K562 (cell line): Measurements from ENCODE around the gene TRIM33. TPM values are rescaled to one million over a fixed set of nuclear protein-coding genes. Genes with fewer than 3 reads are reported as not detected.

Experiments used
- ATAC-seq: fragments of 200-7000 bp; cut with Tn5 transposase; 3 replicates; pipeline ENCODE4 v1.9.1; 2020; ENCODE audit warnings: moderate library complexity
- BruUV-seq: library from RNA; stranded (reverse); fragments of 400-500 nt; replicated peaks from 2 replicates; lab custom pipeline; 2021; lab: Mats Ljungman, UMichigan
- CTCF ChIA-PET: fragments of 300-600 bp; formaldehyde crosslinking; extraction: SDS; loops from one replicate; lab custom pipeline; 2021; ENCODE audit warnings: low intra/inter-chr PET ratio; lab: Yijun Ruan, JAX
- POLR2A ChIA-PET: fragments of 300-600, 350-650 bp; sonication (Branson Sonifier 250); formaldehyde crosslinking; extraction: SDS; loops from one replicate; lab custom pipeline; 2021; ENCODE audit warnings: antibody characterized with exemption, inconsistent platforms; lab: Yijun Ruan, JAX
- DNase-seq, 4 experiments: peaks; one replicate each; pipeline versions ENCODE4 v3.0.0 to v3.0.0-alpha.2; 2011 to 2018; ENCODE audit warnings: low spot score in 3 of 4, mixed read lengths in 3 of 4; ENCODE audit errors: extremely low read depth in 1 of 4
- FAIRE-seq: peaks from 2 replicates; lab custom pipeline; 2011; peaks lifted over from hg19 to GRCh38; lab: Jason Lieb, UNC
- H2AFZ ChIP-seq: 2 replicates; pipeline ENCODE4 v1.6.0; 2011; ENCODE audit warnings: low read depth, low read length, control low read depth, inconsistent platforms
- H3K27ac ChIP-seq: fragments of 200-600 bp; 3 replicates; pipeline ENCODE4 v1.8.0; 2011; ENCODE audit warnings: low read depth, mild to moderate bottlenecking, control low read depth, inconsistent platforms, low read length, moderate library complexity, mixed read lengths; ENCODE audit errors: extremely low read depth
- H3K27me3 ChIP-seq, 2 experiments: fragments of 300-600 bp in 1 of 2; 2 replicates in 1 of 2; 3 replicates in 1 of 2; pipeline versions ENCODE4 v1.6.0 to v1.8.0; 2011; ENCODE audit warnings: inconsistent platforms in 2 of 2, low read length in 2 of 2, mild to moderate bottlenecking in 1 of 2, mixed read lengths in 1 of 2, moderate library complexity in 1 of 2; ENCODE audit not compliant: control insufficient read depth in 2 of 2, insufficient read depth in 2 of 2
- H3K36me3 ChIP-seq: fragments of 300-600 bp; 3 replicates; pipeline ENCODE4 v1.8.0; 2011; ENCODE audit warnings: mild to moderate bottlenecking, low read length, inconsistent platforms; ENCODE audit not compliant: control insufficient read depth, insufficient read depth
- H3K4me1 ChIP-seq, 2 experiments: fragments of 200-600 bp in 1 of 2; replicated peaks in 1 of 2; 2 replicates in 1 of 2; 3 replicates in 1 of 2; pipeline versions ENCODE4 v1.5.1 to v1.8.0; 2011; ENCODE audit warnings: inconsistent platforms in 2 of 2, low read length in 2 of 2, mild to moderate bottlenecking in 1 of 2, mixed read lengths in 1 of 2, moderate library complexity in 1 of 2; ENCODE audit not compliant: control insufficient read depth in 2 of 2, insufficient read depth in 2 of 2
- H3K4me2 ChIP-seq: 2 replicates; pipeline ENCODE4 v1.6.1; 2011; ENCODE audit warnings: low read length, control low read depth, inconsistent platforms, mixed read lengths; ENCODE audit not compliant: insufficient read depth
- H3K4me3 ChIP-seq: fragments of 200-600 bp; sonication (generic), shearing (Covaris generic); 2 replicates; pipeline ENCODE4 v1.5.1; 2016; ENCODE audit warnings: control low read depth, inconsistent platforms
- H3K79me2 ChIP-seq: fragments of 200-600 bp; 3 replicates; pipeline ENCODE4 v1.8.0; 2011; ENCODE audit warnings: low read length, inconsistent platforms; ENCODE audit not compliant: control insufficient read depth, insufficient read depth
- H3K9ac ChIP-seq, 2 experiments: 2 replicates each; pipeline versions ENCODE4 v1.6.0 to v1.6.1; 2011; ENCODE audit warnings: low read depth in 2 of 2, low read length in 2 of 2, control low read depth in 1 of 2, inconsistent platforms in 1 of 2, mild to moderate bottlenecking in 1 of 2, mixed read lengths in 1 of 2; ENCODE audit not compliant: insufficient read depth in 1 of 2
- H3K9me1 ChIP-seq: one replicate; pipeline ENCODE4 v1.6.0; 2011; ENCODE audit warnings: inconsistent platforms, mild to moderate bottlenecking, low read length, moderate library complexity; ENCODE audit not compliant: control insufficient read depth, insufficient read depth
- H3K9me3 ChIP-seq: replicated peaks from 2 replicates; pipeline ENCODE4 v1.5.1; 2011; ENCODE audit warnings: low read depth, low read length, inconsistent platforms; ENCODE audit not compliant: control insufficient read depth, insufficient read depth
- H4K20me1 ChIP-seq: replicated peaks from 2 replicates; pipeline ENCODE4 v1.6.1; 2011; ENCODE audit warnings: low read length, inconsistent platforms, mixed read lengths; ENCODE audit not compliant: control insufficient read depth, insufficient read depth
- ATF3 ChIP-seq, 2 experiments: fragments of 450-650 bp in 1 of 2; sonication (generic) in 1 of 2; formaldehyde crosslinking in 1 of 2; IDR thresholded peaks in 1 of 2; conservative IDR thresholded peaks in 1 of 2; 2 replicates each; pipeline versions ENCODE4 v1.6.1 to v1.8.1; 2016 to 2023; ENCODE audit warnings: mild to moderate bottlenecking in 2 of 2, moderate library complexity in 2 of 2, inconsistent platforms in 1 of 2, missing genetic modification reagents in 1 of 2
- CBFA2T3 ChIP-seq: fragments of 450-650 bp; IDR thresholded peaks from 2 replicates; pipeline ENCODE4 v1.6.1; 2017
- CEBPB ChIP-seq: fragments of 450-650 bp; IDR thresholded peaks from 2 replicates; pipeline ENCODE4 v1.6.1; 2016; ENCODE audit warnings: missing genetic modification characterization, missing compliant biosample characterization
- CEBPG ChIP-seq, 3 experiments: fragments of 200-800 bp in 1 of 3; sonication (Bioruptor generic) in 1 of 3; sonication (generic) in 1 of 3; formaldehyde crosslinking in 1 of 3; IDR thresholded peaks in 2 of 3; conservative IDR thresholded peaks in 1 of 3; 2 replicates each; pipeline versions ENCODE4 v1.6.1 to v1.8.0; 2016 to 2022; ENCODE audit warnings: missing compliant biosample characterization in 2 of 3, missing genetic modification characterization in 2 of 3, mild to moderate bottlenecking in 1 of 3, missing genetic modification reagents in 1 of 3
- MEIS2 ChIP-seq: fragments of 450-650 bp; IDR thresholded peaks from 2 replicates; pipeline ENCODE4 v1.6.1; 2014; ENCODE audit warnings: mild to moderate bottlenecking; ENCODE audit not compliant: partially characterized antibody
- SNIP1 ChIP-seq: fragments of 450-650 bp; IDR thresholded peaks from 2 replicates; pipeline ENCODE4 v1.7.1; 2017; ENCODE audit warnings: low read depth, mild to moderate bottlenecking
- WGBS: fragments of 100-300 bp; shearing (Covaris generic); methylation state at CpG from one replicate; pipeline ENCODE4 v1.1.6; 2016; ENCODE audit warnings: low coverage, mixed read lengths; ENCODE audit not compliant: insufficient coverage; ENCODE audit errors: missing lambda C conversion rate; 5-methylcytosine and 5-hydroxymethylcytosine counted together
- in situ Hi-C: fragments of 300-500 bp; cut with MboI; formaldehyde crosslinking; loops from 4 replicates; pipeline ENCODE4 v1.15.0; 2018; ENCODE audit warnings: inconsistent platforms, mixed read lengths
- intact Hi-C: fragments of 100-400 bp; cut with micrococcal nuclease; formaldehyde crosslinking; loops from 2 replicates; pipeline ENCODE4 v1.14.2; 2022
- polyA plus RNA-seq, 8 experiments: library from polyadenylated mRNA; depleted of rRNA in 4 of 8; stranded (reverse) in 5 of 8; unstranded in 3 of 8; fragments of >200 nt; fragmentation: Nextera tagmentation in 2 of 8; fragmentation: Illumina TruSeq in 1 of 8; extraction: Ambion mirVana in 2 of 8; extraction: Trizol in 1 of 8; gene quantifications; 2 replicates each; pipeline versions ENCODE4 v1.2.1 to v1.2.3, GENCODE V29; 2011 to 2014; ENCODE audit warnings: inconsistent platforms in 1 of 8, missing spikeins in 1 of 8
- total RNA-seq, 7 experiments: library from RNA; depleted of rRNA in 6 of 7; stranded (reverse); fragments of >200 nt in 6 of 7; fragmentation: Illumina TruSeq in 2 of 7; extraction: Trizol in 2 of 7; gene quantifications; 2 replicates each; pipeline versions ENCODE4 v1.2.1 to v1.2.3, GENCODE V29; 2011 to 2021; ENCODE audit warnings: low replicate concordance in 1 of 7

TRIM33 gene
- total and polyA plus RNA-seq, 9 of the 15 experiments (the other 6 are each of a cell fraction or from before 2014, with no cell fraction given) = 9.3 to 58.4 (median 40.2) TPM

GRCh38 chr1:114468710-114469468 lies 42.1 kb downstream of the TRIM33 start:
- Histone ChIP-seq H3K36me3 (peaks cover 9% of the 10 kb centered on the region; the same call in 2 of the 3 replicates), H2AFZ (no peak overlapping the region), H3K27me3 (no peaks in the 10 kb centered on the region), H3K79me2 (peaks cover 94% of the 10 kb centered on the region), H4K20me1 (peaks cover 5% of the 10 kb centered on the region; the same call in 1 of the 2 replicates), H3K27ac (no peak overlapping the region), H3K4me1 (peaks cover 7 to 12% of the 10 kb centered on the region in 2 experiments), H3K4me3 (no peak overlapping the region), H3K9me3 (no peaks in the 10 kb centered on the region), H3K9me1 (no peaks in the 10 kb centered on the region), H3K4me2 (no peak overlapping the region), H3K9ac (no peak overlapping the region)
- in situ Hi-C loops (no loop called here), intact Hi-C loops (no loop called here)
- ATAC-seq (peak; percentile 21), FAIRE-seq (no peak), DNase-seq (no peak)
- no TSS peak for BruUV-seq
- ChIA-PET CTCF (no interaction called here), POLR2A (interaction anchor here (0.9 to 1.3 kb wide), 3 partner anchors 12 to 21 kb away, joined by 3 read pairs; no protein-coding TSS in a partner anchor)
- 63% methylated on average over 6 of the region's 6 CpGs for WGBS
- peak; percentile 30; the same call in 1 of the 2 replicates for TF ChIP-seq CEBPB (tag)
- no peak; the same call in 1 of the 2 replicates for TF ChIP-seq CEBPG (CRISPR knock-in tag; IDR thresholded peaks at IDR 0.05)
- TF ChIP-seq CEBPG (tag; conservative IDR thresholded peaks at IDR 0.05 in 1 of 2, IDR thresholded peaks at IDR 0.05 in 1 of 2) = peak; percentile 66 to 87
- no peak for TF ChIP-seq CBFA2T3
- TF ChIP-seq SNIP1 = no peak
- peak; percentile 89 for TF ChIP-seq ATF3 (IDR thresholded peaks at IDR 0.05)
- no peak for TF ChIP-seq ATF3 (CRISPR knock-in tag; conservative IDR thresholded peaks at IDR 0.05)
- TF ChIP-seq MEIS2 = peak; percentile 2
